GM21526 (cell line): Measurements from ENCODE around the gene MAP4K3.

Source experiments
- ATAC-seq: cut with Tn5 transposase; IDR thresholded peaks from one replicate; pipeline ENCODE4 v1.9.1; 2021; ENCODE audit warnings: moderate library complexity; ENCODE audit not compliant: unreplicated experiment, low FRiP score

The MAP4K3 gene

GRCh38 chr2:39447266-39448168 is 10.4 kb upstream of the MAP4K3 start:
- ATAC-seq, result no peak

GRCh38 chr2:39445934-39446333 is 8.8 kb upstream of the MAP4K3 start:
- no peak for ATAC-seq

- ATAC-seq, result no peak
Measured at GRCh38 chr2:39443009-39443408, 5.9 kb upstream of the MAP4K3 start.

- ATAC-seq, result peak; percentile 63
Measured at GRCh38 chr2:39437522-39438296, 624 bp upstream of the MAP4K3 start.

- ATAC-seq, result no peak
Measured at GRCh38 chr2:39435741-39436591, 1.1 kb downstream of the MAP4K3 start.

GRCh38 chr2:39435234-39435633 is 1.9 kb downstream of the MAP4K3 start:
- ATAC-seq, result no peak

- no peak for ATAC-seq
Measured at GRCh38 chr2:39434233-39434897, 2.7 kb downstream of the MAP4K3 start.

GRCh38 chr2:39433586-39434195 is 3.4 kb downstream of the MAP4K3 start:
- ATAC-seq, result no peak

GRCh38 chr2:39432701-39433100 is 4.4 kb downstream of the MAP4K3 start:
- no peak for ATAC-seq

GRCh38 chr2:39431592-39432316 is 5.3 kb downstream of the MAP4K3 start:
- no peak for ATAC-seq

GRCh38 chr2:39429746-39430145 is 7.3 kb downstream of the MAP4K3 start:
- no peak for ATAC-seq

GRCh38 chr2:39424951-39425350 is 12.1 kb downstream of the MAP4K3 start:
- ATAC-seq, result no peak

GRCh38 chr2:39422700-39423099 is 14.4 kb downstream of the MAP4K3 start:
- no peak for ATAC-seq

GRCh38 chr2:39421354-39421753 is 15.7 kb downstream of the MAP4K3 start:
- no peak for ATAC-seq

- no peak for ATAC-seq
Measured at GRCh38 chr2:39419282-39420223, 17.5 kb downstream of the MAP4K3 start.

- no peak for ATAC-seq
Measured at GRCh38 chr2:39418491-39418890, 18.6 kb downstream of the MAP4K3 start.

- ATAC-seq, result no peak
Measured at GRCh38 chr2:39416140-39416539, 20.9 kb downstream of the MAP4K3 start.
